Right lung (tissue), 5 donors: ENCODE data around the gene UBE2E2. TPM values are rescaled to one million over a fixed set of nuclear protein-coding genes. Genes with fewer than 3 reads are reported as not detected.
A peak's percentile ranks its signal among the peaks of the same experiment; 100 is the strongest.

Experiments used
- DNase-seq, 2 donors: peaks; one replicate each; pipeline ENCODE4 v3.0.0-alpha.2; 2013
- polyA plus RNA-seq, 5 donors: library from polyadenylated mRNA; unstranded; fragments of 120-200 nt; gene quantifications; one replicate each; pipeline versions ENCODE4 v1.2.1 to v1.2.3, GENCODE V29; 2013; ENCODE audit warnings: inconsistent platforms in 1 of 5, low replicate concordance in 1 of 5; ENCODE audit not compliant: insufficient read length in 5 of 5, insufficient read depth in 1 of 5

The UBE2E2 gene
- polyA plus RNA-seq, 5 donors = 39.8 to 58.8 (median 52.1) TPM

GRCh38 chr3:23583980-23584740 lies 381.0 kb downstream of the UBE2E2 start:
- DNase-seq = no peak

GRCh38 chr3:23587513-23587912 lies 384.4 kb downstream of the UBE2E2 start:
- no peak for DNase-seq

- no peak for DNase-seq
Measured at GRCh38 chr3:23588547-23588946, 385.4 kb downstream of the UBE2E2 start.

- DNase-seq = no peak
Measured at GRCh38 chr3:23589602-23590001, 386.5 kb downstream of the UBE2E2 start.

- no peak for DNase-seq
Measured at GRCh38 chr3:23590424-23591273, 387.5 kb downstream of the UBE2E2 start.

GRCh38 chr3:23591374-23591773 lies 388.2 kb downstream of the UBE2E2 start:
- DNase-seq = no peak

- DNase-seq = no peak
Measured at GRCh38 chr3:23592961-23593931, 390.1 kb downstream of the UBE2E2 start.

- DNase-seq = no peak
Measured at GRCh38 chr3:23594066-23594465, 390.9 kb downstream of the UBE2E2 start.

GRCh38 chr3:23594894-23595670 lies 392.0 kb downstream of the UBE2E2 start:
- DNase-seq = no peak

- DNase-seq = no peak
Measured at GRCh38 chr3:23595851-23596250, 392.7 kb downstream of the UBE2E2 start.

GRCh38 chr3:23600167-23600871 lies 397.2 kb downstream of the UBE2E2 start:
- DNase-seq = no peak

- no peak for DNase-seq
Measured at GRCh38 chr3:23601091-23601822, 398.1 kb downstream of the UBE2E2 start.

GRCh38 chr3:23602971-23603370 lies 399.8 kb downstream of the UBE2E2 start:
- DNase-seq = no peak

- peak in 1 of 2 donors; percentile 20 for DNase-seq
Measured at GRCh38 chr3:23607184-23607847, 404.2 kb downstream of the UBE2E2 start.

- no peak for DNase-seq
Measured at GRCh38 chr3:23608650-23609049, 405.5 kb downstream of the UBE2E2 start.

GRCh38 chr3:23611737-23612295 lies 408.7 kb downstream of the UBE2E2 start:
- DNase-seq = peak; percentile 67 to 69

- DNase-seq = no peak
Measured at GRCh38 chr3:23612296-23612891, 409.3 kb downstream of the UBE2E2 start.

- DNase-seq = no peak
Measured at GRCh38 chr3:23615068-23615467, 411.9 kb downstream of the UBE2E2 start.
